Fibroblast of lung (primary cell): Measurements from ENCODE around the gene PLEKHA5. TPM values are rescaled to one million over a fixed set of nuclear protein-coding genes. Genes with fewer than 3 reads are reported as not detected.

ENCODE experiments used
- DNase-seq, 2 donors: peaks; one replicate each; pipeline versions ENCODE4 v3.0.0 to v3.0.0-alpha.2; 2010; ENCODE audit warnings: low read depth in 2 of 2
- H2AFZ ChIP-seq: 2 replicates; pipeline ENCODE4 v1.5.1; 2012; ENCODE audit warnings: low read length, control low read depth, inconsistent platforms
- H3K27ac ChIP-seq: 2 replicates; pipeline ENCODE4 v1.5.1; 2011; ENCODE audit warnings: low read length, control low read depth; ENCODE audit not compliant: insufficient read depth
- H3K27me3 ChIP-seq: 2 replicates; pipeline ENCODE4 v1.5.1; 2011; ENCODE audit warnings: mild to moderate bottlenecking, low read length; ENCODE audit not compliant: control insufficient read depth, insufficient read depth
- H3K36me3 ChIP-seq: 2 replicates; pipeline ENCODE4 v1.5.1; 2011; ENCODE audit warnings: low read length; ENCODE audit not compliant: control insufficient read depth, insufficient read depth
- H3K4me1 ChIP-seq: 2 replicates; pipeline ENCODE4 v1.5.1; 2011; ENCODE audit warnings: low read length; ENCODE audit not compliant: control insufficient read depth, insufficient read depth; ENCODE audit errors: extremely low read depth
- H3K4me2 ChIP-seq: 2 replicates; pipeline ENCODE4 v1.5.1; 2011; ENCODE audit warnings: low read length, control low read depth; ENCODE audit not compliant: insufficient read depth; ENCODE audit errors: extremely low read depth
- H3K4me3 ChIP-seq, 4 experiments: fragments of 200-600 bp in 1 of 4; sonication (generic) in 1 of 4; replicated peaks in 1 of 4; 2 replicates each; pipeline ENCODE4 v1.5.1; 2011 to 2016; ENCODE audit warnings: low read length in 4 of 4, low read depth in 3 of 4, mild to moderate bottlenecking in 3 of 4, control low read depth in 2 of 4, inconsistent platforms in 1 of 4, mixed read lengths in 1 of 4; ENCODE audit not compliant: insufficient read depth in 1 of 4; ENCODE audit errors: control extremely low read depth in 1 of 4
- H3K79me2 ChIP-seq: 2 replicates; pipeline ENCODE4 v1.5.1; 2012; ENCODE audit warnings: mild to moderate bottlenecking, low read length, inconsistent platforms; ENCODE audit not compliant: control insufficient read depth, insufficient read depth
- H3K9ac ChIP-seq: 2 replicates; pipeline ENCODE4 v1.5.1; 2011; ENCODE audit warnings: mild to moderate bottlenecking, low read length, control low read depth; ENCODE audit not compliant: insufficient read depth
- H3K9me3 ChIP-seq: 2 replicates; pipeline ENCODE4 v1.5.1; 2012; ENCODE audit warnings: low read depth, low read length; ENCODE audit not compliant: control insufficient read depth, insufficient read depth
- H4K20me1 ChIP-seq: 2 replicates; pipeline ENCODE4 v1.5.1; 2011; ENCODE audit warnings: low read length; ENCODE audit not compliant: control insufficient read depth, insufficient read depth; ENCODE audit errors: extremely low read depth
- CTCF ChIP-seq, 2 donors: IDR thresholded peaks in 1 of 2; conservative IDR thresholded peaks in 1 of 2; 1 replicate in 1 of 2; 2 replicates in 1 of 2; pipeline ENCODE4 v1.5.1; 2011 to 2012; ENCODE audit warnings: low read length in 2 of 2, control low read depth in 1 of 2, inconsistent platforms in 1 of 2, low read depth in 1 of 2, mild to moderate bottlenecking in 1 of 2
- EZH2 ChIP-seq: IDR thresholded peaks from 2 replicates; pipeline ENCODE4 v1.5.1; 2012; ENCODE audit warnings: low read length, control low read depth, mild to moderate bottlenecking; ENCODE audit errors: missing control alignments
- polyA plus RNA-seq, 2 donors: library from polyadenylated mRNA; depleted of rRNA in 1 of 2; stranded (reverse) in 1 of 2; unstranded in 1 of 2; fragments of >200 nt; gene quantifications; 2 replicates each; pipeline ENCODE4 v1.2.1, GENCODE V29; 2011 to 2012; ENCODE audit warnings: missing spikeins in 1 of 2
- total RNA-seq: library from RNA; depleted of rRNA; stranded (reverse); fragments of >200 nt; gene quantifications from 2 replicates; pipeline ENCODE4 v1.2.1, GENCODE V29; 2014

PLEKHA5 gene
- total and polyA plus RNA-seq, 2 donors (not counting 1 experiment from before 2014, with no cell fraction given), result 15.5 to 50.4 TPM

GRCh38 chr12:19194963-19195362 lies 65.4 kb downstream of the PLEKHA5 start:
- Histone ChIP-seq H3K27ac (no peak overlapping the region), H3K4me3 (no peak overlapping the region), H2AFZ (no peak overlapping the region), H3K36me3 (no peaks in the 10 kb centered on the region), H3K27me3 (no peaks in the 10 kb centered on the region), H4K20me1 (no peaks in the 10 kb centered on the region), H3K9me3 (no peaks in the 10 kb centered on the region), H3K4me1 (peaks cover 8% of the 10 kb centered on the region), H3K9ac (no peak overlapping the region), H3K79me2 (peaks cover 4% of the 10 kb centered on the region), H3K4me2 (no peak overlapping the region)
- no peak for TF ChIP-seq CTCF (conservative IDR thresholded peaks at IDR 0.05 in 1 of 2, IDR thresholded peaks at IDR 0.05 in 1 of 2; ENCODE audit: low read depth in 1 of 2, low read length in 2 of 2)
- no peak for TF ChIP-seq EZH2
- DNase-seq, result no peak

DNA sequence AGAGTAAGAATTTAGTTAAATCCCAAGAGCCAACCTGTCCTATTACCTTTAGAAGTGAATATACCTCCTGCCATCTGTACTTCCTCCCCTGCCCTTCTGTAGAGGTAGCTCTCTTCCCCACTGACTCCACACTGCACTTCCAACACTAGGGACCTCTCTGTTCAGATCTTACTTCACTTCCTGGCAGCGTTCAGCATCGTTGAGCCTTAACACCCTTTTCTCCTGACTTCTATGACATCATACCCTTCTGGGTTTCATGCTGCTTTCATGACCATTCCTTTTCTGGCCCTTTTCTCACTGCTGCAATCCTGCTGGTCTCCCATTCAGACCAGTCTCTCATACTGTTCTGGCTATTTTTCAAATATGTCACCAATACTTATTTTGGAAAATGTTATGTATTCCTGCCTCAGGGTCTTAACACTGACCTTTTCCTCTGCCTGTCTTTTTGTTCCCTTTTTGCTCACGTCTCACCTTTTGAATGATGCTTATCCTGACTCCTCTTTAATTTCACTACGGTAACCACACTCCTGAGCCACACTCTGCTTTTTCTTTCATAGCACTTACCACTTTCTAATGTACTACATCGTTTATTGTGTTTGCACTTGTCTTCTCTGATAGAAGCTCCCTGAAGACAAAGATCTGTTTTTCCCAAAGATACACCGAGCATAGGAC lies 67.6 kb downstream of the PLEKHA5 start:
- H4K20me1 ChIP-seq, result no peaks in the 10 kb centered on the region
- no peak overlapping the region for H3K9ac ChIP-seq
- no peak for TF ChIP-seq EZH2
- TF ChIP-seq CTCF (conservative IDR thresholded peaks at IDR 0.05 in 1 of 2, IDR thresholded peaks at IDR 0.05 in 1 of 2; ENCODE audit: low read depth in 1 of 2, low read length in 2 of 2), result no peak
- H3K4me3 ChIP-seq, result no peak overlapping the region
- H3K4me2 ChIP-seq, result no peak overlapping the region
- no peak overlapping the region for H2AFZ ChIP-seq
- H3K4me1 ChIP-seq, result no peaks in the 10 kb centered on the region
- no peaks in the 10 kb centered on the region for H3K9me3 ChIP-seq
- H3K36me3 ChIP-seq, result no peaks in the 10 kb centered on the region
- H3K27ac ChIP-seq, result no peak overlapping the region
- no peaks in the 10 kb centered on the region for H3K27me3 ChIP-seq
- DNase-seq, result peak; percentile 25 to 38
- no peaks in the 10 kb centered on the region for H3K79me2 ChIP-seq

- no peaks in the 10 kb centered on the region for H3K9me3 ChIP-seq
- no peaks in the 10 kb centered on the region for H4K20me1 ChIP-seq
- no peaks in the 10 kb centered on the region for H3K79me2 ChIP-seq
- H3K4me3 ChIP-seq, result no peak overlapping the region
- no peaks in the 10 kb centered on the region for H3K36me3 ChIP-seq
- no peak overlapping the region for H3K4me2 ChIP-seq
- no peak overlapping the region for H3K9ac ChIP-seq
- no peak overlapping the region for H2AFZ ChIP-seq
- no peak overlapping the region for H3K27ac ChIP-seq
- peak; percentile 32 to 86 for DNase-seq
- no peak for TF ChIP-seq CTCF (conservative IDR thresholded peaks at IDR 0.05 in 1 of 2, IDR thresholded peaks at IDR 0.05 in 1 of 2; ENCODE audit: low read depth in 1 of 2, low read length in 2 of 2)
- H3K4me1 ChIP-seq, result no peaks in the 10 kb centered on the region
- no peaks in the 10 kb centered on the region for H3K27me3 ChIP-seq
These were observed 68.7 kb downstream of the PLEKHA5 start for GRCh38 chr12:19198272-19198671.
